ENCODE results near the gene TMEM35B.
"Not testable (repeated sequence)": the region's sequence is repeated elsewhere in the genome, so short reads cannot be mapped to it uniquely, and the experiment has no call there.

Gene TMEM35B

GRCh38 chr1:34975338-34975737 is 9.8 kb downstream of the TMEM35B start:
- no peak for DNase-seq

DNA sequence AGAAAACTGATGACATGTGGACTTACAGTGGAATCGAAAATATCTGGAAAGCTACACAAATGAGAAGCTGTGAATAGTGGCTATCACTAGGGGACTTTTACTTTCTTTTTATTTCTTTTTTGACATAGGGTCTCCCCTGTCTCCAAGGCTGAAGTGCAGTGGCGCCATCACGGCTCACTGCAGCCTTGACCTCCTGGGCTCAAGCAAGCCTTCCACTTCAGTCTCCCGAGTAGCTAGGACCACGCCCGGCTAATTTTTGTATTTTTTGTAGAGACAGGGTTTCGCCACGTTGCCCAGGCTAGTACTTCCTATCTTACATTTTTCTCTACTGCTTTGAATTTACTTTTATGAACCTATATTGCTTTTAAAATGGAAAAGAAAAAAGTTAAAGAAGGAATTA is 10.5 kb downstream of the TMEM35B start:
- DNase-seq, result no peak

DNA sequence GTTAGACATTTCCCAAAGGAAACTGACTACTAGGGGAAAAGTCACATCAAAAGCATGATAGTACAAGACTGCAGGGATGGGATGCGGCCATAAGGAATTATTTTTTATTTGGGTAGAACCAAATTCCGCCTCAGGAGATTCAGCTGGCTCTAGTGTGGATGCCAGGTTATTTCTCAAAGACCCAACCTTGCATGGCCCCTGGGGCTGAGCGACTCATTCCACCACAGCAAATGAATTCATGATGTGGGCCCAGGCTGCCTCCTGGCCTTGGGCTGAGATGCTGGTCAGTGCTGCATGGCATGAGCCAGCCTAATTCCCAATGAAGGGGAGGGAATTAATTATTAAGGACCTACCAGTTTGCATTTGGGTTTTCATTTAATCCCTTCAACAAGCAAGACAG is 11.8 kb downstream of the TMEM35B start:
- DNase-seq, result no peak

DNA sequence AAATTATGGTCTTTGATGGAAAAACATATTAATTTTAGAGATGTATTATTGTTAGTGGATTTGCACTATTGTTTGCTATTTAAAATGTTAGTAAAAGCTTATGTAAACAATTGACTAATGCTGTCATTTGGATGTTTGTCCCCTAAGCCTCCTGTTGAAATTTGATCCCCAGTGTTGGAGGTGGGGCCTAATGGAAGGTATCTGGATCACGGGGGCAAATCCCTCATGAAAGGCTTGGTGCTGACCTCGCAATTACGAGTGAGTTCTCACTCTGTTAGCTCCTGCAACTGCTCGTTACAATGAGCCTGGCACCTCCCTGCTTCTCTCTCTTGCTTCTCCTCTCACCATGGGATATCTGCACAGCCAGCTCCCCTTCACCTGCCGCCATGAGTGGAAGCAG is 14.3 kb downstream of the TMEM35B start:
- no peak for DNase-seq

- DNase-seq, result no peak
Observed at GRCh38 chr1:34970220-34970735, 14.9 kb downstream of the TMEM35B start.

DNA sequence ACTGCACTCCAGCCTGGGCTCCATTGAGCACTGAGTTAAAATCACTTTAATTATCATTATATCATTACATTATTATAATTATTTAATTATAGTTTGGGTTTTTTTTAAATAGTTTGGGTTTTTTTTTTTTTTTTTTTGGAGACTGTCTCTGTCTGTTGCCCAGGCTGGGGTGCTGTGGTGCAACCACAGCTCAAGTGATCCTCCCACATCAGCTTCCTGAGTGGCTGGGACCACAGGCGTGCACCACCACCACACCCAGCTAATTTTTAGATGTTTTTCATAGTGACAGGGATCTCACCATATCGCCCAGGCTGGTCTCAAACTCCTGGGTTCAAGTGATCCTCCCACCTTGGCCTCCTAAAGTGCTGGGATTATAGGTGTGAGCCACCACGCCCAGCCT is 16.9 kb downstream of the TMEM35B start:
- not testable (repeated sequence) for DNase-seq

GRCh38 chr1:34967672-34968071 is 17.5 kb downstream of the TMEM35B start:
- DNase-seq, result not testable (repeated sequence)

GRCh38 chr1:34965597-34965996 is 19.6 kb downstream of the TMEM35B start:
- no peak for DNase-seq

GRCh38 chr1:34950428-34950827 is 34.7 kb downstream of the TMEM35B start:
- no peak for DNase-seq

DNA sequence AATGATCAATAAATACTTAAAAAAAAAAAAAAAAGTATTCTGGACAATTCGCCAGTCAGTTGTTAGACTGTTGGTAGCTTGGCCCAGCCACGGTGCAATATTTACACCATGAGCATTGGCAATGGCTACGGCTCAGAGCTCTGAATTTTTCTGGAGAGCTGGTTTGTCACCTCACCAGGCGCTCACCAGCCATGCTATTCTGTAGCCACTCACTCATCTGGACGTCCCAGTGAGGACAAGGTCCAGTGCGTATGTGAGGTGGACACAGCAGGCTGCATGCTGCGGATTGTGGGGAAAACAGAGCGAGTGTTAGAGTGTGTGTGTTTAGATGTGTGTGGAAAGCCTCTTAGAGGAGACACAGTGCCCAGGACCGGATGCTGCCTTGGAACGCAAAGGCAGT is 36.4 kb downstream of the TMEM35B start:
- DNase-seq, result not testable (repeated sequence)

DNA sequence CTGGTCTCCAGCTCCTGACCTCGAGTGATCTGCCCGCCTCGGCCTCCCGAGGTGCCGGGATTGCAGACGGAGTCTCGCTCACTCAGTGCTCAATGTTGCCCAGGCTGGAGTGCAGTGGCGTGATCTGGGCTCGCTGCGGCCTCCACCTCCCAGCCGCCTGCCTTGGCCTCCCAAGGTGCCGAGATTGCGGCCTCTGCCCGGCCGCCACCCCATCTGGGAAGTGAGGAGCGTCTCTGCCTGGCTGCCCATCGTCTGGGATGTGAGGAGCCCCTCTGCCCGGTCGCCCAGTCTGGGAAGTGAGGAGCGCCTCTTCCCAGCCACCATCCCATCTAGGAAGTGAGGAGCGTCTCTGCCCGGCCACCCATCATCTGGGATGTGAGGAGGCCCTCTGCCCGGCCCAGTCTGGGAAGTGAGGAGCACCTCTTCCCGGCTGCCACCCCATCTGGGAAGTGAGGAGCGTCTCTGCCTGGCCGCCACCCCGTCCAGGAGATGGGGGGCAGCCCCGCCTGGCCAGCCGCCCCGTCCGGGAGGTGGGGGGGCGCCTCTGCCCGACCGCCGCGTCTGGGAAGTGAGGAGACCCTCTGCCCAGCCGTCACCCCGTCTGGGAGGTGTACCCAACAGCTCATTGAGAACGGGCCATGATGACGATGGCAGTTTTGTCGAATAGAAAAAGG is 37.4 kb downstream of the TMEM35B start:
- DNase-seq, result not testable (repeated sequence)

DNA sequence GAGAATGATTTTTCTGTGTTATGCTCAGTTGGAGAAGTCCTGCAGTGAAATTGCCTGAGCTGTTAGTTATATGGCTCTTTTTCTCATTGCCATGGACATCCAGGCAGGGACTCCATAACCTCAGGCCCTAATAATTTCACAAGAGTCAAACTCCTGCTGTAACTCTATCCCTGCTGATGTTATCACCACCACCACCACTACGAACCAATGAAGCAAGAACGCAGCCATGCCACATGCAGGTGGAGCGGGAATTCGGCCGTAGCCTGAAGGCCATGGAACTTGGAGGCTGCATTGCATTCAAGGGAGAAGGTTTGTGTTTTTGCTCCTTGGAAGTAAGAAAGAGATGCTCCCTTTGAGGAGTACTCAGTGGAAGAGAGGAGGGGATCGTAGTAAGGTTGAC is 38.9 kb downstream of the TMEM35B start:
- DNase-seq, result no peak

- not testable (repeated sequence) for DNase-seq
Observed at GRCh38 chr1:34941798-34942197, 43.3 kb downstream of the TMEM35B start.
